GM19324 (cell line): ENCODE data around the gene NUDT8.
"Not testable (repeated sequence)": the region's sequence is repeated elsewhere in the genome, so short reads cannot be mapped to it uniquely, and the experiment has no call there.

Source experiments
- ATAC-seq: cut with Tn5 transposase; IDR thresholded peaks from one replicate; pipeline ENCODE4 v1.9.1; 2021; ENCODE audit warnings: mild to moderate bottlenecking, moderate library complexity; ENCODE audit not compliant: unreplicated experiment, low FRiP score

Gene NUDT8

DNA sequence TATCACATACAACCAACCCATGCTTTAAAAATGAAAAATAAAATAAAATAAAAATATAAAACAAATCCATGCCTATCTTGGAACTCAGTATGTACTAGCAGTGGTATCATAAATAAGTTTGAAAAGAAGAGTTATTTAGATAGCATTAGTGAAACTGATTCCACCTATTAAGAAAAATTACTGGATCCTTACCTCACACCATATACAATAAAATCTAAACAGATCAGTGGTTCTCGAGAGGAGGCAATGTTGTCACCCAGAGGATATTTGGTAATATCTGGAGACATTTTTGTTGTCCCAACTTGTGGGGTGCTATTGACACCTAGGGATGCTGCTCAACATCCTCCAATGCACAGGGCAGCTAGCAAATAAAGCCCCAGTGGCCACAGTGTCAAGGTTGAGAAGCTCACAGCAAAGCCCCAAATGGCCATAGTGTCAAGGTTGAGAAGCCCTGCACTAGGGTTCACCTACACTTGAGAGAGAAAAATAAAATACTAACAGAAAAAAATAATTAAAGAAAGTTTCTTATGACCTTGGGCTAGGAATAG lies 32.9 kb downstream of the NUDT8 start:
- no peak for ATAC-seq

GRCh38 chr11:67594480-67594879 lies 35.3 kb downstream of the NUDT8 start:
- no peak for ATAC-seq

GRCh38 chr11:67593565-67593905 lies 36.2 kb downstream of the NUDT8 start:
- ATAC-seq = no peak

DNA sequence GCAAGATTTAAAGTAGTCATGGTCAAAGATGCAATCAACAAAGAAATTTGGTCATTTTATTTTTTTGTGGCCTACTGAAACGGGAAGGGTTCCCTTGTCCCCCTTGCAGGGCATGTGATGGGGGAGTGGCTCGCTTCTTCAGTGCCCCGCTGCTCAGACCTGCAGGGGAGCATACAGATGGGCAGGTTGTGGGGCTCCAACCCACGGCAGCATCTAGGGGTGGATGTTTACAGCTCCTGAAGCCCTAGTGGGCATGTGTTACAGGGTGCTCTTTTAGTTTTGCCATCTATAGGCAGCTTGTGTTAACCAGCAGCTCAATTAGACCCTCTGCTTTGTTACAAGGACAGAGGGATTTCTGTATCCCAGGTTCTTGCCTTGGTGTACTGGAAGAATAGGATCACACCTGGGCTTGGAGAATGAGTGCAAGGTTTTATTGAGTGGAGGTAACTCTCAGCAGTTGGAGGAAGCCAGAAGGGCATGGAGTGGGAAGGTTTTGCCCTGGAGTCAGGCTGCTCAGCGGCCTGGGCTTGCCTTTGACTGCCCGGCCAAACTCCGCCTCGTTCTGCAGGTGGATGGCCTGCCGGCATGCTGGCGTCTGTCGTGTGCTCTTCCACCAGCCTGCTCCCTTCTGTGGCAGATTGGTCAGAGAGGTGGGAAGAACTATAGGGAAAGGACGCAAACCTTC lies 36.7 kb downstream of the NUDT8 start:
- no peak for ATAC-seq

DNA sequence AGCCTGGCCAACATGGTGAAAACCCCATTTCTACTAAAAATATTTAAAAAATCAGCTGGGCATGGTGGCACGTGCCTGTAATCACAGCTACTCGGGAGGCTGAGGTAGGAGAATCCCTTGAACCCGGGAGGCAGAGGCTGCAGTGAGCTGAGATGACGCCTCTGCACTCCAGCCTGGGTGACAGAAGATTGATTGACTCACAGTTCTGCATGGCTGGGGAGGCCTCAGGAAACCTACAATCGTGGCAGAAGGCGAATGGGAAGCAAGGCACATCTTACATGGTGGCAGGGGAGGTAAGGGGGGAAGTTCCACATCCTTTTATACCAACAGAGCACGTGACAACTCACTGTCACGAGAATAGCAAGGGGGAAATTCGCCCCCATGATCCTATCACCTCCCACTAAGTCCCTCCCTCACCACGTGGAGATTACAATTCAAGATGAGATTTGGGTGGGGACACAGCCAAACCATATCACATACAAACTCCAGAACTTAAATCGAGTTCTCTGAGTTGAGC lies 40.8 kb downstream of the NUDT8 start:
- not testable (repeated sequence) for ATAC-seq

DNA sequence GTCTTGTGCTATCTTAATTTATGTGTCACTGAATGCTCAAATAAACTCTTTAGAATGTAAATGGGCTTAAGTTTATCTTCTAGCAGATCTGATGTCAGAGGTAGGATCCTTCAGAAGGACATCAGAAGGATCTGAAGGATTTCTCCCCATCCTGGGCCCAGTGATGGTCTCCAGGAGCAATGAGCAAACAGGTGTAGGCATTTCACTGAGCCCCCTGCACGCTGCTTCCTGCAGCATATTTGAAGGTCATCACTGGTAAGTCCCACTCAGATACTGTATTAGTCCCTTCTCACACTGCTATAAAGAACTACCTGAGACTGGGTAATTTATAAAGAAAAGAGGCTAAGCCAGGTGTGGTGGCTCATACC lies 41.6 kb downstream of the NUDT8 start:
- ATAC-seq = no peak

DNA sequence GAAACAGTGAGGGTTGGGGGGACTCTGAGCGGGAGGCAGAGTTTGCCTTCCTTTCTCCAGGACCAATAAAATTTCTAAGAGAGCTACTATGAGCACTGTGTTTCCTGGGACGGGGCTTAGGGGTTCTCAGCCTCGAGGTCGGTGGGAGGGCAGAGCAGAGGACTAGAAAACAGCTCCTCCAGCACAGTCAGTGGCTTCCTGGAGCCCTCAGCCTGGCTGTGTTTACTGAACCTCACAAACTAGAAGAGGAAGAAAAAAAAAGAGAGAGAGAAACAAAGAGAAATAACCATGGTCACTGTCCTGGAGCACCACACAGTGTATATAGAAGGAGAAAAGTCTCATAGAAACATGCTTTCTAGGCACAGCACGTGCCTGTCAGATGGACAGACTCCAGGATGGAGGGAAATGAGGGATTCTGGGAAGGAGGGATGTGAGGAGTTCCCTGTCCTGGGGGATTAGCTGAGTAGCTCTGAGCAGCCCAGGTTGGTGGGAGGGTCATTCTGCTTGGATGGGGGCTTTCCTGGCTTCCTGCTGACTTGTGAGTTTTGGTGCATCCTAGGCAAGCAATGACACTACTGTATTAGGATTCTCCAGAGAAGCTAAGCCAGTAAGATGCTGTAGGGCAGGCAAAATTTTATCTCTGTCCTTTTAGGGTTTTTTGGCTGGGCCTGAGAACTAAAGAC lies 43.0 kb downstream of the NUDT8 start:
- ATAC-seq = no peak

- no peak for ATAC-seq
Observed at GRCh38 chr11:67585911-67586310, 43.8 kb downstream of the NUDT8 start.

GRCh38 chr11:67584881-67585873 lies 44.6 kb downstream of the NUDT8 start:
- no peak for ATAC-seq

DNA sequence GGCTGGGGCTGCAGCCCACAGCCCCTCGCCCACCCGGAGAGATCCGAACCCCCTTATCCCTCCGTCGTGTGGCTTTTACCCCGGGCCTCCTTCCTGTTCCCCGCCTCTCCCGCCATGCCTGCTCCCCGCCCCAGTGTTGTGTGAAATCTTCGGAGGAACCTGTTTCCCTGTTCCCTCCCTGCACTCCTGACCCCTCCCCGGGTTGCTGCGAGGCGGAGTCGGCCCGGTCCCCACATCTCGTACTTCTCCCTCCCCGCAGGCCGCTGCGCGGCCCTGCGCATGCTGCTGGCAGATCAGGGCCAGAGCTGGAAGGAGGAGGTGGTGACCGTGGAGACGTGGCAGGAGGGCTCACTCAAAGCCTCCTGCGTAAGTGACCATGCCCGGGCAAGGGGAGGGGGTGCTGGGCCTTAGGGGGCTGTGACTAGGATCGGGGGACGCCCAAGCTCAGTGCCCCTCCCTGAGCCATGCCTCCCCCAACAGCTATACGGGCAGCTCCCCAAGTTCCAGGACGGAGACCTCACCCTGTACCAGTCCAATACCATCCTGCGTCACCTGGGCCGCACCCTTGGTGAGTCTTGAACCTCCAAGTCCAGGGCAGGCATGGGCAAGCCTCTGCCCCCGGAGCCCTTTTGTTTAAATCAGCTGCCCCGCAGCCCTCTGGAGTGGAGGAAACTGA lies 45.4 kb downstream of the NUDT8 start:
- no peak for ATAC-seq

GRCh38 chr11:67583247-67584204 lies 46.2 kb downstream of the NUDT8 start, which contains the start of gene GSTP1:
Gene GSTP1, plus strand, starts transcription at chr11:67583812. Its CDS starts 32 bp downstream, at chr11:67583844.
- peak; percentile 77 for ATAC-seq

- no peak for ATAC-seq
Observed at GRCh38 chr11:67582011-67582410, 47.7 kb downstream of the NUDT8 start.

- ATAC-seq = no peak
Observed at GRCh38 chr11:67581469-67581868, 48.3 kb downstream of the NUDT8 start.

DNA sequence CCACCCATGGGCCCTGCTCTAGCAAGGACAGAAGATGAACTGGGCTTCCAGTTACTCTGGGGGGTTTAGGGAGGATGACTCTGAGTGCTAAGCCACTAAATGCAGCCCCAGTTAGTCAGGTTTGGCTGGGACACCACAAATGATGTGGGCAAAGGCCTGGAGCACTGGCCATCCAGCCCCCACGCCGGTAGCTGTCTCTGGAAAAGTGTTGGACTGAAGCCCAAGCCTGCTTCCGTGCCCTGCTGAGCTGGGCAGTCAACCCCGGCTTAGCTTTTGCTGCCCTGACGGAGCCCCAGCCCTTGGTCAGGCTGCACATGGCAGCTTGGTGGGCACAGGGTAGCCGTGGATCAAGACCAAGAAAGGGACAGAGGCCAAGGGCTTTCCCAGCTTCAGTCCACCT lies 51.8 kb downstream of the NUDT8 start:
- no peak for ATAC-seq
